GM18526 (cell line): Measurements from ENCODE around the gene TOM1.

Experiments used
- POLR2A ChIP-seq: IDR thresholded peaks from 3 replicates; pipeline ENCODE4 v1.6.1; 2011; ENCODE audit not compliant: insufficient read length; ENCODE audit errors: extremely low read depth

Gene TOM1

GRCh38 chr22:35361001-35361558 lies 61.4 kb downstream of the TOM1 start:
- TF ChIP-seq POLR2A: no peak

GRCh38 chr22:35363566-35364086 lies 63.9 kb downstream of the TOM1 start:
- TF ChIP-seq POLR2A: no peak

GRCh38 chr22:35367331-35367886 lies 67.7 kb downstream of the TOM1 start:
- no peak for TF ChIP-seq POLR2A

DNA sequence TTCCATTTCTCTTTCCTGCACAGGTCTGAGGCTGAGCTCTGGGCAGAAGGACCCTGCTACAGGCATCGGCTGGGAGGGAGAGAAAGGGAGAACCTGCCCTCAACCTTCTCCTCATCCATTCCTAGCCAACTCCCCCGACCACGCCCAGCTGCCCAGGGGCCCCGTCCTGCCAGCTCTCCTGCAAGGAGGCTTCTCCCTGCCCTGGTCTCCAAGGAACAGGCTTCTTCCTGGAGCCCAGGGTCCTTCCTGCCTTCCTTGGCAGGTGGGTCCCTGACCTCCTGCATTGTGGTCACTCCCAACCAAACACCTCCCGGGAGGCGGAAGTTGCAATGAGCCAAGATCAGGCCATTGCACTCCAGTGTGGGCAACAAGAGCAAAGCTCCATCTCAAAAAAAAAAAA lies 68.7 kb downstream of the TOM1 start:
- no peak for TF ChIP-seq POLR2A

GRCh38 chr22:35369996-35370395 lies 70.3 kb downstream of the TOM1 start:
- no peak for TF ChIP-seq POLR2A

DNA sequence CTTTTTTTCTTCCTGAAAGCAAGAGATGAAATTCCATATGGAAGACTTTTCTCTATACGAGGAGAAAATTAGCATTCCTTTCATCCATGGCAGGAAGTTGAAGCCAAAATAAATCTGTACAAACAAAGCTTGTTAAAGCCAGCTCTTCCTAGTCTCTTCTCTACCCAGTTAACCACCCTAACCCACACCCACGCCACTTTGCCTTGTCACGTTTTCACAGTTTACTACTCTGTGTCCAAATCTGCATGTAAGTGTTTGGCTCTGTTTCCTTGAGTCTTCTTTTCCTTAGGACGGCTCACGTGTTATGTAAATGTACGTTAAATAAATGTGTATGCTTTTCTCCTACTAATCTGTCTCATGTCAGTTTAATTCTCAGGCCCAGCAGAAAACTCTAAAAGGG lies 74.1 kb downstream of the TOM1 start:
- TF ChIP-seq POLR2A: no peak

DNA sequence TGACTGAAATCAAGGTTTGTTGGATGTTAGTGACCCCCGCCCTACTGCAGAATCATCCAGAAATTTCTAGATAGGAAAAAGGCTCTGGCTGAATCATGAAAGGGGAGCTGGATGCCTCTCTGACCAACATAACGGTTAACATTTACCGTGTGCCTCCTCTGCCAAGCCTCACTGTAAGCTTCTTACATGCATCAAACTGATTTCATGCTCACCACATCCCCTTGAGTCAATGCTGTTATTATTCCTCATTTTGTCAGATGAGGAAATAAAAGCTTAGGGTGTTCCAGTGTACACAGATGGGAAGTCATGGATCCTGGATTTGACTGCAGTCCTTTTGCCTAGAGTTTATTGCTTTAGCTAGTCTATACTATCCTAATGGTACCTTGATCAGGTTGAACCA lies 75.3 kb downstream of the TOM1 start:
- TF ChIP-seq POLR2A: no peak

GRCh38 chr22:35375526-35375925 lies 75.8 kb downstream of the TOM1 start:
- no peak for TF ChIP-seq POLR2A

- TF ChIP-seq POLR2A: no peak
Observed at GRCh38 chr22:35376728-35377472, 77.2 kb downstream of the TOM1 start.

DNA sequence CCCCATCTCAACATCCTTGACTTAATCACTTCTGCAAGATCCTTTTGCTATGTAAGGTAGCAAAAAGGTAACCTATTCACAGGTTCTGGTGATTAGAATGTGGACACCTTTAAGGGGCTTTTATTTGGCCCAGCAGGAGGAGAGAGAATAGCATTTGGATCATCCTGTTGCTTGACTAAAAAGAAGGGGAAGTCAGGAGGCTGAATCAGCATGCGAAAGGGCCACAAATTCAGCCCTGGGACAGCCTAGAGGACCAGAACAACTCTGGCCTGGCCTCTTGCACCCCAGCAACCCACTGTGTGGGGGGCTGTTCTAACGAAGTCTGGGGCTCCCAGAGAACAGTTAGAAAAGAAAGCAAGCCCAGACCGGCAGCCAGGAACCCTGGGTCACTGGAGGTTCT lies 78.0 kb downstream of the TOM1 start:
- no peak for TF ChIP-seq POLR2A

- no peak for TF ChIP-seq POLR2A
Observed at GRCh38 chr22:35378621-35379020, 78.9 kb downstream of the TOM1 start.

DNA sequence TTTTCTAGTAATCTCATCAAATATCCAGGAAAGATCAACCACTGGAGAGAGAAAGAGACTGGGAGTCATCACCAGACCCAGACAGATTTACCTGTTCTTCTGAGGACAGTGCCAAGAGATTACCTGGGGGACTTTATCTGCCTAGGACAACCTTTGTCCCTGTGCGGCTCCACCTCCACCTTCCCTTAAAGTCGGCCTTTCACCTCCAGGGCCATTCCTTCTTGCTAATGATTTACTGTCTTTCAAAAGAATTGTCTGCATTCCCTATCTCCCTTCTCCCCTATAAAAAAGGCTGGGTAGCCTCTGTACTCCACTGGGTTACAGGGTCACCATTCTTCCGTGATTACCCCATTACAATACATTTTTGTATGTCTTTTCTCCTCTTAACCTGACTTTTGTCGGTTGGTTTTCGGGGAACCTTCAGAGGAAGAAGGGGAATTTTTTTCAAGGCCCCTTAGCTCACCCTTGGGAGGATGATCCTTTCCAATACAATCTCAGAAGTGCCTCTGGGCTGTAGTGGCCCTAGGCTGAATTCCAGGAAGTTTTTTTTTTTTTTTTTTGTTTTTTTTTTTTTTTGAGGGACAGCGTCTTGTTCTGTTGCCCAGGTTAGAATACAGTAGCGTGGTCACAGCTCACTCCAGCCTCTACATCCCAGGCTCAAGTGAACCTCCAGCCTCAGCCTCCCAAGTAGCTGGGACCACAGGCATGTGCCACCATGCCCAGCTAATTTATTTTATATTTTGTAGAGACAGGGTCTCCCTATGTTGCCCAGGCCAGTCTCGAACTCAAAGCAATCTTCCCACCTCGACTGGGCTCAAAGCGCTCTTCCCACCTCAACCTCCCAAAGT lies 79.7 kb downstream of the TOM1 start:
- TF ChIP-seq POLR2A: no peak

GRCh38 chr22:35380013-35380412 lies 80.3 kb downstream of the TOM1 start:
- no peak for TF ChIP-seq POLR2A

GRCh38 chr22:35380537-35381423 lies 81.1 kb downstream of the TOM1 start, which contains the start of gene HMOX1:
TSS of gene HMOX1 (plus strand) at chr22:35381096. CDS start at chr22:35381174, 78 bp downstream.
- peak; percentile 73 for TF ChIP-seq POLR2A

- TF ChIP-seq POLR2A: no peak
Observed at GRCh38 chr22:35381424-35382009, 81.8 kb downstream of the TOM1 start.

DNA sequence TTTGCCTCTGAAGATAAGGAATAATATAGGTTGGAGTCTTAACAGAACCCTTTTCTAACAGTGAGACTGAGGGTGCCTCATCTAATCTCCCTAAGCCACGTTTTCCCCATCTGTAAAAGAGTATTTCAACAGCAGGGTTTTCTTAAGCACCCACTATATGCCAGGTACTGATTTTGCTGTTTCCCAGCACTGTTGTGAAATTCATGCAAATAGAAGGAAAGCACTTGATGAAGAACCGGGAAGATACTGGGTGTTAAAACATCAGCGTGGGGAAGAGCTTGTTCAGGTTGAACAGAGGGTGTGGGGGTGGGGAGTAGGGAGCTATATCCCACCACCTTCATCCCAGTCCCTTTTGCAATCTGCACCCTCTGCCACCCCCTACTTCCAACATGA lies 84.0 kb downstream of the TOM1 start:
- no peak for TF ChIP-seq POLR2A
